H9 (cell line): ENCODE data around the gene CCDC159. TPM values are rescaled to one million over a fixed set of nuclear protein-coding genes. Genes with fewer than 3 reads are reported as not detected.

Experiments used
- DNase-seq: peaks from one replicate; pipeline ENCODE4 v3.0.0-alpha.2; 2017
- H2AFZ ChIP-seq: one replicate; pipeline ENCODE4 v1.6.1; 2013; ENCODE audit warnings: mild to moderate bottlenecking, low read length, control low read depth, moderate library complexity
- H2AK5ac ChIP-seq: 2 replicates; pipeline ENCODE4 v1.6.1; 2013; ENCODE audit warnings: low read length, control low read depth, mixed read lengths; ENCODE audit not compliant: insufficient read length
- H2BK120ac ChIP-seq: one replicate; pipeline ENCODE4 v1.6.1; 2013; ENCODE audit warnings: low read depth, mild to moderate bottlenecking, low read length, control low read depth, inconsistent platforms; ENCODE audit not compliant: poor library complexity, severe bottlenecking
- H2BK12ac ChIP-seq: 2 replicates; pipeline ENCODE4 v1.6.1; 2013; ENCODE audit warnings: low read length, control low read depth, mixed read lengths, low read depth; ENCODE audit not compliant: insufficient read length
- H2BK15ac ChIP-seq: 2 replicates; pipeline ENCODE4 v1.6.1; 2013; ENCODE audit warnings: low read depth, low read length, control low read depth
- H2BK20ac ChIP-seq: one replicate; pipeline ENCODE4 v1.6.1; 2013; ENCODE audit warnings: low read depth, mild to moderate bottlenecking, low read length, control low read depth, inconsistent platforms; ENCODE audit not compliant: poor library complexity, severe bottlenecking
- H2BK5ac ChIP-seq: 2 replicates; pipeline ENCODE4 v1.6.1; 2013; ENCODE audit warnings: low read length, control low read depth, mixed read lengths; ENCODE audit not compliant: insufficient read length
- H3K14ac ChIP-seq: 2 replicates; pipeline ENCODE4 v1.6.1; 2013; ENCODE audit warnings: low read length, control low read depth; ENCODE audit not compliant: insufficient read depth
- H3K18ac ChIP-seq: 2 replicates; pipeline ENCODE4 v1.6.1; 2013; ENCODE audit warnings: low read depth, mild to moderate bottlenecking, mixed read lengths, low read length, control low read depth; ENCODE audit not compliant: insufficient read length
- H3K23ac ChIP-seq: 2 replicates; pipeline ENCODE4 v1.6.1; 2013; ENCODE audit warnings: low read length, control low read depth, mixed read lengths, low read depth; ENCODE audit not compliant: insufficient read length
- H3K23me2 ChIP-seq: 2 replicates; pipeline ENCODE4 v1.6.1; 2013; ENCODE audit warnings: low read depth, mild to moderate bottlenecking, mixed read lengths, low read length, control low read depth; ENCODE audit not compliant: insufficient read length, poor library complexity, severe bottlenecking
- H3K27ac ChIP-seq: 2 replicates; pipeline ENCODE4 v1.5.1; 2013; ENCODE audit warnings: low read length, control low read depth, mixed read lengths, low read depth; ENCODE audit not compliant: insufficient read length
- H3K27me3 ChIP-seq: 2 replicates; pipeline ENCODE4 v1.6.1; 2013; ENCODE audit warnings: low read length, control low read depth, inconsistent platforms; ENCODE audit not compliant: insufficient read depth
- H3K4ac ChIP-seq: 2 replicates; pipeline ENCODE4 v1.6.1; 2013; ENCODE audit warnings: low read depth, mild to moderate bottlenecking, control low read depth, inconsistent platforms, low read length, moderate library complexity
- H3K4me1 ChIP-seq: 2 replicates; pipeline ENCODE4 v1.6.1; 2013; ENCODE audit warnings: low read length, control low read depth, inconsistent platforms; ENCODE audit not compliant: insufficient read depth
- H3K4me2 ChIP-seq: 2 replicates; pipeline ENCODE4 v1.6.1; 2013; ENCODE audit warnings: low read length, control low read depth, mixed read lengths; ENCODE audit not compliant: insufficient read length, insufficient read depth
- H3K56ac ChIP-seq: 2 replicates; pipeline ENCODE4 v1.6.1; 2013; ENCODE audit warnings: low read depth, mild to moderate bottlenecking, mixed read lengths, low read length, control low read depth; ENCODE audit not compliant: insufficient read length
- H3K79me1 ChIP-seq: 2 replicates; pipeline ENCODE4 v1.6.1; 2013; ENCODE audit warnings: low read depth, mild to moderate bottlenecking, moderate library complexity, low read length, control low read depth, inconsistent platforms; ENCODE audit not compliant: insufficient read depth, poor library complexity, severe bottlenecking
- H3K79me2 ChIP-seq: 2 replicates; pipeline ENCODE4 v1.6.1; 2013; ENCODE audit warnings: low read length, control low read depth, inconsistent platforms; ENCODE audit not compliant: insufficient read depth
- H3K9ac ChIP-seq: 2 replicates; pipeline ENCODE4 v1.6.1; 2013; ENCODE audit warnings: low read length, control low read depth, mixed read lengths; ENCODE audit not compliant: insufficient read length; ENCODE audit errors: extremely low read depth
- H3K9me3 ChIP-seq: one replicate; pipeline ENCODE4 v1.6.1; 2013; ENCODE audit warnings: low read depth, low read length, inconsistent platforms; ENCODE audit not compliant: control insufficient read depth
- H3T11ph ChIP-seq: one replicate; pipeline ENCODE4 v1.6.1; 2013; ENCODE audit warnings: mild to moderate bottlenecking, low read length, control low read depth, inconsistent platforms
- H4K20me1 ChIP-seq: one replicate; pipeline ENCODE4 v1.6.1; 2013; ENCODE audit not compliant: control insufficient read depth, insufficient read length, insufficient read depth
- H4K5ac ChIP-seq: 2 replicates; pipeline ENCODE4 v1.6.1; 2013; ENCODE audit warnings: low read depth, mild to moderate bottlenecking, mixed read lengths, low read length, control low read depth; ENCODE audit not compliant: insufficient read length
- H4K8ac ChIP-seq: replicated peaks from 2 replicates; pipeline ENCODE4 v1.6.1; 2013; ENCODE audit warnings: low read length, control low read depth, mixed read lengths, low read depth; ENCODE audit not compliant: insufficient read length
- H4K91ac ChIP-seq: 2 replicates; pipeline ENCODE4 v1.6.1; 2013; ENCODE audit warnings: low read depth, mild to moderate bottlenecking, moderate library complexity, mixed read lengths, low read length, control low read depth; ENCODE audit not compliant: insufficient read length
- H3K27ac Mint-ChIP-seq, 3 experiments: 2 replicates in 2 of 3; 3 replicates in 1 of 3; pipeline ENCODE4 v1.8.0; 2020 to 2021; ENCODE audit warnings: mixed read lengths in 3 of 3, mild to moderate bottlenecking in 1 of 3, moderate library complexity in 1 of 3
- H3K27me3 Mint-ChIP-seq: 2 replicates; pipeline ENCODE4 v1.8.0; 2021; ENCODE audit warnings: low read depth, mild to moderate bottlenecking, moderate library complexity, mixed read lengths
- H3K36me3 Mint-ChIP-seq, 3 experiments: 2 replicates in 2 of 3; 3 replicates in 1 of 3; pipeline ENCODE4 v1.8.0; 2020 to 2021; ENCODE audit warnings: low read depth in 3 of 3, mixed read lengths in 3 of 3; ENCODE audit not compliant: insufficient read depth in 1 of 3
- H3K4me1 Mint-ChIP-seq, 2 experiments: 2 replicates each; pipeline ENCODE4 v1.8.0; 2020; ENCODE audit warnings: mixed read lengths in 2 of 2
- H3K4me3 Mint-ChIP-seq, 2 experiments: 2 replicates in 1 of 2; 3 replicates in 1 of 2; pipeline ENCODE4 v1.8.0; 2020 to 2021; ENCODE audit warnings: mild to moderate bottlenecking in 2 of 2, mixed read lengths in 2 of 2, moderate library complexity in 1 of 2
- H3K9me3 Mint-ChIP-seq, 2 experiments: 2 replicates in 1 of 2; 3 replicates in 1 of 2; pipeline ENCODE4 v1.8.0; 2020; ENCODE audit warnings: mild to moderate bottlenecking in 2 of 2, mixed read lengths in 2 of 2, moderate library complexity in 1 of 2
- WGBS: extraction: QIAGEN DNeasy Blood & Tissue Kit; methylation state at CpG from one replicate; pipeline ENCODE4 v1.1.7; 2013; ENCODE audit warnings: missing lambda C conversion rate, low lambda C conversion rate, mixed read lengths; ENCODE audit not compliant: insufficient read length; ENCODE audit errors: extremely low coverage; 5-methylcytosine and 5-hydroxymethylcytosine counted together
- total RNA-seq: library from RNA; stranded (reverse); gene quantifications from 2 replicates; pipeline ENCODE4 v1.2.1, GENCODE V29; 2021
- TF ChIP-seq, protein P1 (sequence below): fragments of 200-600 bp; sonication (generic); conservative IDR thresholded peaks from 3 replicates; pipeline ENCODE4 v1.8.0; 2021; ENCODE audit warnings: antibody characterized with exemption, mild to moderate bottlenecking

CCDC159 gene
- total RNA-seq, 1 experiment from 2014 or later, result 5.7 TPM

DNA sequence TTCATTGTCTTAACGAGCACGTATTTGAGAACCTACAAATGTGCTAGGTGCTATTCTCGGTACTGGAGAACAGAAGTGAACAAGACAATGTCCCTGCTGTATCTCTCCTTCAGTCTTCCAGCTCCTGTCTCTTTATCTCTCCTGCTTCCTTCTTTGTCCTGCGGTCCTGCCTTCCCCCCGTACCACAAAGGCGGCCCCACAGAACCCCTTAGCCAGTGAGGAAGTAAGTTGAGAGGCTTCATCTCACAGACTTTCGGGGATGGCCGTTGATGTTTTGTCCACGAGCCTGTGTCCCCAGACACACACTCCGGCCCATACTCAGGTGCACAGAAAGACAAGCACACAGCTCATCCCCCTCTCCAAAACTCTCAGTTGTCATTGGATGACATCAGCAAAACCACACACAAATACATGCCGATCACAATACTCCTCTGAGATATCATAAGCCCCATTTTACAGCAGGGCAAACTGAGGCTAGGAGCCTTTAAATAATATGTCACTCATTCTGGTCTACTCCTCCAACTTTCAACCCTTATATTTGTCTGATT, 27.6 kb downstream of the CCDC159 start:
- no peak overlapping the region for H3K18ac ChIP-seq
- no peak overlapping the region for H3K4me3 Mint-ChIP-seq
- no peak overlapping the region for H3K9ac ChIP-seq
- no peak overlapping the region for H2AFZ ChIP-seq
- no peaks in the 10 kb centered on the region for H3K27me3 ChIP-seq
- TF ChIP-seq, protein P1, sequence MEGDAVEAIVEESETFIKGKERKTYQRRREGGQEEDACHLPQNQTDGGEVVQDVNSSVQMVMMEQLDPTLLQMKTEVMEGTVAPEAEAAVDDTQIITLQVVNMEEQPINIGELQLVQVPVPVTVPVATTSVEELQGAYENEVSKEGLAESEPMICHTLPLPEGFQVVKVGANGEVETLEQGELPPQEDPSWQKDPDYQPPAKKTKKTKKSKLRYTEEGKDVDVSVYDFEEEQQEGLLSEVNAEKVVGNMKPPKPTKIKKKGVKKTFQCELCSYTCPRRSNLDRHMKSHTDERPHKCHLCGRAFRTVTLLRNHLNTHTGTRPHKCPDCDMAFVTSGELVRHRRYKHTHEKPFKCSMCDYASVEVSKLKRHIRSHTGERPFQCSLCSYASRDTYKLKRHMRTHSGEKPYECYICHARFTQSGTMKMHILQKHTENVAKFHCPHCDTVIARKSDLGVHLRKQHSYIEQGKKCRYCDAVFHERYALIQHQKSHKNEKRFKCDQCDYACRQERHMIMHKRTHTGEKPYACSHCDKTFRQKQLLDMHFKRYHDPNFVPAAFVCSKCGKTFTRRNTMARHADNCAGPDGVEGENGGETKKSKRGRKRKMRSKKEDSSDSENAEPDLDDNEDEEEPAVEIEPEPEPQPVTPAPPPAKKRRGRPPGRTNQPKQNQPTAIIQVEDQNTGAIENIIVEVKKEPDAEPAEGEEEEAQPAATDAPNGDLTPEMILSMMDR, result no peak
- H4K5ac ChIP-seq, result no peak overlapping the region
- H3T11ph ChIP-seq, result no peak overlapping the region
- DNase-seq, result no peak
- H3K27ac Mint-ChIP-seq, result peak overlapping the region in 1 of 3 experiments; percentile 68; a peak in 1 of 7 replicates
- no peak overlapping the region for H2BK12ac ChIP-seq
- no peaks in the 10 kb centered on the region for H3K23me2 ChIP-seq
- no peak overlapping the region for H4K8ac ChIP-seq
- H2BK20ac ChIP-seq, result no peak overlapping the region
- H3K4me1 ChIP-seq, result no peaks in the 10 kb centered on the region
- H3K9me3 Mint-ChIP-seq, result no peaks in the 10 kb centered on the region
- H3K27me3 Mint-ChIP-seq, result no peaks in the 10 kb centered on the region
- H3K79me2 ChIP-seq, result no peaks in the 10 kb centered on the region
- WGBS, result no CpG with 5 or more reads among the region's 11 CpGs
- H3K36me3 Mint-ChIP-seq, result peaks cover 3 to 32% (median 19%) of the 10 kb centered on the region in 3 experiments
- H2BK120ac ChIP-seq, result no peak overlapping the region
- no peaks in the 10 kb centered on the region for H3K9me3 ChIP-seq
- H3K27ac ChIP-seq, result no peak overlapping the region
- H4K91ac ChIP-seq, result no peak overlapping the region
- H2BK15ac ChIP-seq, result no peak overlapping the region
- no peak overlapping the region for H2BK5ac ChIP-seq
- no peaks in the 10 kb centered on the region for H3K79me1 ChIP-seq
- H3K56ac ChIP-seq, result no peak overlapping the region
- no peak overlapping the region for H2AK5ac ChIP-seq
- peaks cover 6 to 19% of the 10 kb centered on the region in 2 experiments for H3K4me1 Mint-ChIP-seq
- H4K20me1 ChIP-seq, result no peaks in the 10 kb centered on the region
- H3K4ac ChIP-seq, result no peak overlapping the region
- peak overlapping the region; percentile 11 for H3K4me2 ChIP-seq
- H3K14ac ChIP-seq, result no peak overlapping the region
- no peak overlapping the region for H3K23ac ChIP-seq
